Common myeloid progenitor, CD34-positive (primary cell): ENCODE results near the gene NUDT19.

ENCODE experiments used
- CTCF ChIA-PET: fragments of 350-600 bp; sonication (Branson Sonifier 250); formaldehyde crosslinking; loops from one replicate; lab custom pipeline; 2021; ENCODE audit warnings: antibody characterized with exemption; lab: Charles Lee
- POLR2A ChIA-PET: fragments of 350-600 bp; sonication (Branson Sonifier 250); formaldehyde crosslinking; loops from one replicate; lab custom pipeline; 2021; ENCODE audit warnings: antibody characterized with exemption; lab: Charles Lee
- DNase-seq, 3 donors: peaks; one replicate each; pipeline versions ENCODE4 v3.0.0 to v3.0.0-alpha.2; 2013
- H3K27ac ChIP-seq, 2 experiments: 1 replicate in 1 of 2; 2 replicates in 1 of 2; pipeline ENCODE4 v1.7.0; 2013; ENCODE audit warnings: inconsistent platforms in 2 of 2, low read length in 2 of 2, mild to moderate bottlenecking in 2 of 2, low read depth in 1 of 2, moderate library complexity in 1 of 2; ENCODE audit not compliant: severe bottlenecking in 2 of 2, insufficient read depth in 1 of 2, poor library complexity in 1 of 2
- H3K27me3 ChIP-seq, 5 experiments: replicated peaks in 2 of 5; 1 replicate in 3 of 5; 2 replicates in 2 of 5; pipeline versions ENCODE4 v1.6.1 to v1.7.0; 2013; ENCODE audit warnings: low read length in 4 of 5, mild to moderate bottlenecking in 2 of 5, moderate library complexity in 2 of 5, inconsistent platforms in 1 of 5; ENCODE audit not compliant: insufficient read depth in 5 of 5, control insufficient read depth in 4 of 5
- H3K36me3 ChIP-seq, 4 experiments: 1 replicate in 2 of 4; 2 replicates in 2 of 4; pipeline versions ENCODE4 v1.6.1 to v1.7.0; 2013; ENCODE audit warnings: low read length in 3 of 4, control low read depth in 1 of 4, mild to moderate bottlenecking in 1 of 4; ENCODE audit not compliant: control insufficient read depth in 4 of 4, insufficient read depth in 4 of 4
- H3K4me1 ChIP-seq, 4 experiments: 1 replicate in 3 of 4; 2 replicates in 1 of 4; pipeline versions ENCODE4 v1.6.1 to v1.7.1; 2013; ENCODE audit warnings: low read length in 3 of 4, mild to moderate bottlenecking in 3 of 4, control low read depth in 1 of 4, inconsistent platforms in 1 of 4, moderate library complexity in 1 of 4; ENCODE audit not compliant: control insufficient read depth in 4 of 4, insufficient read depth in 4 of 4; ENCODE audit errors: control extremely low read depth in 1 of 4
- H3K4me3 ChIP-seq, 7 experiments: 1 replicate in 4 of 7; 2 replicates in 3 of 7; pipeline versions ENCODE4 v1.5.1 to v1.7.0; 2013; ENCODE audit warnings: mild to moderate bottlenecking in 7 of 7, low read length in 6 of 7, moderate library complexity in 6 of 7, inconsistent platforms in 2 of 7, low read depth in 2 of 7, control low read depth in 1 of 7; ENCODE audit not compliant: insufficient read depth in 4 of 7, control insufficient read depth in 1 of 7; ENCODE audit errors: extremely low read depth in 1 of 7
- H3K9me3 ChIP-seq, 5 experiments: 1 replicate in 4 of 5; 2 replicates in 1 of 5; pipeline versions ENCODE4 v1.6.1 to v1.7.1; 2013; ENCODE audit warnings: low read length in 4 of 5, mild to moderate bottlenecking in 2 of 5, inconsistent platforms in 1 of 5, low read depth in 1 of 5, moderate library complexity in 1 of 5; ENCODE audit not compliant: control insufficient read depth in 4 of 5, insufficient read depth in 2 of 5; ENCODE audit errors: control extremely low read depth in 1 of 5
- WGBS: methylation state at CpG from one replicate; pipeline ENCODE4 v1.1.5; 2013; ENCODE audit not compliant: insufficient coverage; 5-methylcytosine and 5-hydroxymethylcytosine counted together

The NUDT19 gene

DNA sequence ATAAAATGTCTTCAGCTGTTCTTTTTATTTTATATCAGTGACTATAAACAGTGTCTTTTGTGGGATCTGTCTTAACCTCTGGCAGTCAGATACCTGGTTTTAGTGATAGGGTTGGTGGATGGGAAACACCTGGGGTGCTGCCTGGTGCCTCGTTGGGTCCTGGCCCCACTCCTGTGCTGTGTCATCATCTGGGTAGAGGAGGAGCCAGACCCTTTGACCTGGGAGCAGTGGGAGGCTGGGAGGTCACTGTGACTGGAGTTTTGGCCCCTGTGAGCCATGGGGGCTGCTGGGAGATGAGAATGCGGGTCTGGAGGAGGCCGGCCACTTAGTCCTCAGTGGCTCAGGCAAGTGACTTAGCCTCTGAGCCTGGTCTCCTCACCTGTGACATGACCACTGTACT, 57.3 kb downstream of the NUDT19 start:
- ChIA-PET CTCF (interaction anchor here (0.5 to 1.1 kb wide), 2 partner anchors 55 to 93 kb away, joined by 3 to 4 read pairs; no protein-coding TSS in a partner anchor), POLR2A (no interaction called here)
- no peak for DNase-seq
- Histone ChIP-seq H3K4me3 (no peak overlapping the region), H3K9me3 (no peaks in the 10 kb centered on the region), H3K27me3 (peaks cover 0 to 8% (median 6%) of the 10 kb centered on the region in 5 experiments), H3K27ac (no peak overlapping the region), H3K36me3 (no peaks in the 10 kb centered on the region), H3K4me1 (peaks cover 0 to 22% (median 13%) of the 10 kb centered on the region in 4 experiments)
- WGBS: 76% methylated on average over 3 of the region's 3 CpGs

GRCh38 chr19:32749361-32749760, 57.7 kb downstream of the NUDT19 start:
- peaks cover 0 to 22% (median 13%) of the 10 kb centered on the region in 4 experiments for H3K4me1 ChIP-seq
- no peak overlapping the region for H3K27ac ChIP-seq
- 93% methylated on average over 3 of the region's 6 CpGs for WGBS
- H3K9me3 ChIP-seq: no peaks in the 10 kb centered on the region
- H3K27me3 ChIP-seq: peaks cover 0 to 8% (median 6%) of the 10 kb centered on the region in 5 experiments
- no peak for DNase-seq
- no peak overlapping the region for H3K4me3 ChIP-seq
- no peaks in the 10 kb centered on the region for H3K36me3 ChIP-seq
- POLR2A ChIA-PET: no interaction called here
- CTCF ChIA-PET: no interaction called here

- peaks cover 0 to 8% (median 6%) of the 10 kb centered on the region in 5 experiments for H3K27me3 ChIP-seq
- H3K4me1 ChIP-seq: peaks cover 0 to 13% (median 9%) of the 10 kb centered on the region in 4 experiments
- ChIA-PET CTCF (interaction anchor here (0.6 kb wide), 1 partner anchor 224 kb away, joined by 4 read pairs; no protein-coding TSS in a partner anchor), POLR2A (no interaction called here)
- 69% methylated on average over 3 of the region's 4 CpGs for WGBS
- H3K4me3 ChIP-seq: no peak overlapping the region
- no peak overlapping the region for H3K27ac ChIP-seq
- no peaks in the 10 kb centered on the region for H3K9me3 ChIP-seq
- H3K36me3 ChIP-seq: no peaks in the 10 kb centered on the region
- peak; percentile 39 to 82 (median 75) for DNase-seq
Measured at GRCh38 chr19:32750441-32751055, 58.9 kb downstream of the NUDT19 start.

- 71% methylated on average over 1 of the region's 2 CpGs for WGBS
- Histone ChIP-seq H3K4me1 (peaks cover 0 to 8% (median 4%) of the 10 kb centered on the region in 4 experiments), H3K36me3 (no peaks in the 10 kb centered on the region), H3K27me3 (peaks cover 0 to 8% (median 6%) of the 10 kb centered on the region in 5 experiments), H3K9me3 (no peaks in the 10 kb centered on the region), H3K27ac (no peak overlapping the region), H3K4me3 (no peak overlapping the region)
- ChIA-PET CTCF (interaction anchor here (0.6 kb wide), 1 partner anchor 223 kb away, joined by 4 read pairs; no protein-coding TSS in a partner anchor), POLR2A (no interaction called here)
- DNase-seq: no peak
Measured at GRCh38 chr19:32751066-32751465, 59.4 kb downstream of the NUDT19 start.

DNA sequence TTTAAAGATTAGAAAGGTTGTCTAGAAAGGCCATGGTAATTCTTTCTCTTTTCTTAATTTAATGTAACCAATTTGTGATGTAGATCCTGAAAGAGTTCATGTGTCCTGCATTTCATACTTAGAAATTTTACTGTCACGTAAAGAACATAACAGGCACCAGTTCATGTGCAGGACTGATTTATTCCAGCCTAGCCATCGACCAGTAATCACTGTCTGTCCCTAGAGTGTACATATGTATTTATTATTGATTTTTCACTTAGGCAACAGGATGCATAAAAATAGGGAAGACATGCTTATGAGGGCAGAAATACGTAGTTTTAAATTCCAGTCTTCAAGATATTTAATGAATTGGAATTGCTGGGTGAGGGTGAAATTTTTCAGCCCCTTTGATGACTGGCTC, 65.6 kb downstream of the NUDT19 start:
- no CpG with 5 or more reads among the region's 3 CpGs for WGBS
- peaks cover 0 to 5% (median 0%) of the 10 kb centered on the region in 5 experiments for H3K27me3 ChIP-seq
- H3K4me1 ChIP-seq: no peaks in the 10 kb centered on the region
- no peak overlapping the region for H3K4me3 ChIP-seq
- ChIA-PET POLR2A (no interaction called here), CTCF (no interaction called here)
- H3K27ac ChIP-seq: no peak overlapping the region
- H3K36me3 ChIP-seq: no peaks in the 10 kb centered on the region
- H3K9me3 ChIP-seq: peaks cover 0 to 11% (median 3%) of the 10 kb centered on the region in 5 experiments
- DNase-seq: no peak
